ENCODE measurements around the gene LMX1B. TPM values are rescaled to one million over a fixed set of nuclear protein-coding genes. Genes with fewer than 3 reads are reported as not detected.
"Not testable (repeated sequence)": the region's sequence is repeated elsewhere in the genome, so short reads cannot be mapped to it uniquely, and the experiment has no call there.

The LMX1B gene
- total and polyA plus RNA-seq, 8 donors: 0.20 TPM; not detected in 7

- Histone ChIP-seq H3K4me3 (peak overlapping the region in 1 of 4 donors; percentile 12), H3K27me3 (peaks cover 0 to 94% (median 35%) of the 10 kb centered on the region in 3 donors), H3K36me3 (no peaks in the 10 kb centered on the region), H3K4me1 (peaks cover 10 to 25% (median 21%) of the 10 kb centered on the region in 4 donors), H3K27ac (no peak overlapping the region), H3K9me3 (no peaks in the 10 kb centered on the region)
- TF ChIP-seq POLR2A (IDR thresholded peaks at IDR 0.05): no peak
- TF ChIP-seq POLR2AphosphoS5 (IDR thresholded peaks at IDR 0.05): peak in 2 of 3 donors; percentile 62 to 63
- WGBS, 5 donors: 4 to 10% (median 9%) methylated on average over 16 to 18 of the region's 18 CpGs
- intact Hi-C loops (cut with DNase I; ENCODE audit: low total_unique reads): no loop called here
- DNase-seq: peak; percentile 85 to 86
These were observed 38.4 kb downstream of the LMX1B start for GRCh38 chr9:126652140-126652582.

DNA sequence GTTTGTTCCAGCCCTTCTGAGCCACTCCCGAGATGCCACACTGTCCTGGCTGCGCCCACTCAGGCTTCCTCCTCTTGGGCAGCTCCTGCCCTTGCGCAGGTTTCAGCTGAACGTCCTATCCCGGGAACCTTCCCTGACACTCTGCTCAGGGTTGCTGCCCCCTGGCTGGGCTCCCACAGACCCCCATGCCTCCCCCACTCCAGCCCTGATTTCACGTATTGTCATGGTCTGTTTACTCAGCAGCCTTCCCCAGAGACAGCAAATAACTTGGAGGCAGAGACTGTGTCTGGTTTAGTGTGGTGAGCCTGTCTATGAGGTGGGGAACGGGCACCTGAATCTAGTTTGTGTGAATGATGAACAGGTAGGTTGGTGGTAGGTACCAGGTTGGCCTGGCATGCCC, 40.4 kb downstream of the LMX1B start:
- H3K36me3 ChIP-seq: no peaks in the 10 kb centered on the region
- H3K4me1 ChIP-seq: peaks cover 10 to 25% (median 21%) of the 10 kb centered on the region in 4 donors
- H3K9me3 ChIP-seq: no peaks in the 10 kb centered on the region
- intact Hi-C loops (cut with DNase I; ENCODE audit: low total_unique reads): no loop called here
- TF ChIP-seq POLR2AphosphoS5 (IDR thresholded peaks at IDR 0.05) (no peak), EP300 (IDR thresholded peaks at IDR 0.05) (no peak), POLR2A (IDR thresholded peaks at IDR 0.05) (no peak)
- TF ChIP-seq, protein P1, sequence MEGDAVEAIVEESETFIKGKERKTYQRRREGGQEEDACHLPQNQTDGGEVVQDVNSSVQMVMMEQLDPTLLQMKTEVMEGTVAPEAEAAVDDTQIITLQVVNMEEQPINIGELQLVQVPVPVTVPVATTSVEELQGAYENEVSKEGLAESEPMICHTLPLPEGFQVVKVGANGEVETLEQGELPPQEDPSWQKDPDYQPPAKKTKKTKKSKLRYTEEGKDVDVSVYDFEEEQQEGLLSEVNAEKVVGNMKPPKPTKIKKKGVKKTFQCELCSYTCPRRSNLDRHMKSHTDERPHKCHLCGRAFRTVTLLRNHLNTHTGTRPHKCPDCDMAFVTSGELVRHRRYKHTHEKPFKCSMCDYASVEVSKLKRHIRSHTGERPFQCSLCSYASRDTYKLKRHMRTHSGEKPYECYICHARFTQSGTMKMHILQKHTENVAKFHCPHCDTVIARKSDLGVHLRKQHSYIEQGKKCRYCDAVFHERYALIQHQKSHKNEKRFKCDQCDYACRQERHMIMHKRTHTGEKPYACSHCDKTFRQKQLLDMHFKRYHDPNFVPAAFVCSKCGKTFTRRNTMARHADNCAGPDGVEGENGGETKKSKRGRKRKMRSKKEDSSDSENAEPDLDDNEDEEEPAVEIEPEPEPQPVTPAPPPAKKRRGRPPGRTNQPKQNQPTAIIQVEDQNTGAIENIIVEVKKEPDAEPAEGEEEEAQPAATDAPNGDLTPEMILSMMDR (IDR thresholded peaks at IDR 0.05): no peak
- H3K27ac ChIP-seq: no peak overlapping the region
- no peak for DNase-seq
- peaks cover 0 to 86% (median 34%) of the 10 kb centered on the region in 3 donors for H3K27me3 ChIP-seq
- H3K4me3 ChIP-seq: no peak overlapping the region
- WGBS, 5 donors: 83 to 93% (median 88%) methylated on average over 7 of the region's 7 CpGs

DNA sequence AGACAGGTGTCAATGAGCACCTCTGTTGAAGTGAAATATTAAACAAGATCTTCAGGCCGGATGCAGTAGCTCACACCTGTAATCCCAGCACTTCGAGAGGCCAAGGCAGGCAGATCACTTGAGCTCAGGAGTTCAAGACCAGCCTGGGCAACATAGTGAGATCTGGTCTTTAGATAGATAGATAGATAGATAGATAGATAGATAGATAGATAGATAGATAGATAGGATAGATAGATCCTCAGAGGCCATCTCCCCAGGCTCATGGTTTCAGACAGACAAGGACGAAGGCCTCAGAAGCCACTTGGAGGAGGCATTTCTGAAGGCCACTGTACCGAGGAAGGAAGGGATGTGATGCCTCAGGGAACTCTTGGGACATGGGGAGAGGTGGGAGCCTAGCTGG, 42.5 kb downstream of the LMX1B start:
- intact Hi-C loops (cut with DNase I; ENCODE audit: low total_unique reads); H3K4me3 ChIP-seq; H3K36me3 ChIP-seq; DNase-seq; H3K9me3 ChIP-seq; H3K27ac ChIP-seq: not testable (repeated sequence)
- Histone ChIP-seq H3K4me1 (peaks cover 10 to 18% (median 17%) of the 10 kb centered on the region in 4 donors), H3K27me3 (peaks cover 0 to 74% (median 15%) of the 10 kb centered on the region in 3 donors)
- 72 to 97% (median 87%) methylated on average over 4 of the region's 4 CpGs for WGBS, 5 donors

DNA sequence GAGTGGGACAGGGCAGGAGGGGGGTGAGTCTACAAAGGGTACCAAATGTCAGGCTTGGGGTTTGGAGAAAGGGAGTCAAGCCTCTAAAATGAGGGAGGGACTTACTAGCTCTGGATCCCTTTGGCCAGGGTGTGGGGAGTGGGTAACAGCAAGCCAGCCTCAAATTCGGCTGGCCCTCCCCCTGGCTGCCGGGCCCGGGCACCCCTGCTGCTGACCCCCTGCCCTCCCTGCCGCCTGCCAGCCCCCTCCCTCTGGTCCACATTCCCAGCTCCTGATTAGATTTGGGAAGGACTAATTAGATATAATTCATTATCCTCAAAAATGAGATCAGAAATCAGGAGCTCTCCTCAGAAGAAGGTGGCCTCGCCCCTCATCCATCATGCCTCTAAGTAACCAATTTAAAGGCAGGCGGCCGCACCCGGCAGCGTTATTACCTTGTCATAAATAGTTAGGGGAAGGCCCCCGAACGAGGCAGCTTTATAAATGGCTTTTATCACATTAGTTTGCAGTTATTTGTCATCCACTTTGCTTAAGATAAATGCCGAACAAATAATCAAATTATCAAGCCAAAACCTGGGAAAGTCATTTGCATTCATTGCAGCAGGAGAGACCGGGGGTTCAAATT, 44.6 kb downstream of the LMX1B start:
- no peak overlapping the region for H3K27ac ChIP-seq
- intact Hi-C loops (cut with DNase I; ENCODE audit: low total_unique reads): no loop called here
- no peaks in the 10 kb centered on the region for H3K9me3 ChIP-seq
- WGBS, 5 donors: 48 to 63% (median 50%) methylated on average over 12 to 13 of the region's 13 CpGs
- no peak for DNase-seq
- H3K4me1 ChIP-seq: peaks cover 9 to 22% (median 19%) of the 10 kb centered on the region in 4 donors
- peaks cover 0 to 63% (median 0%) of the 10 kb centered on the region in 3 donors for H3K27me3 ChIP-seq
- H3K36me3 ChIP-seq: no peaks in the 10 kb centered on the region
- TF ChIP-seq, protein P1 (IDR thresholded peaks at IDR 0.05): no peak
- TF ChIP-seq POLR2A (IDR thresholded peaks at IDR 0.05) (no peak), POLR2AphosphoS5 (IDR thresholded peaks at IDR 0.05) (no peak), EP300 (IDR thresholded peaks at IDR 0.05) (no peak)
- H3K4me3 ChIP-seq: no peak overlapping the region

DNA sequence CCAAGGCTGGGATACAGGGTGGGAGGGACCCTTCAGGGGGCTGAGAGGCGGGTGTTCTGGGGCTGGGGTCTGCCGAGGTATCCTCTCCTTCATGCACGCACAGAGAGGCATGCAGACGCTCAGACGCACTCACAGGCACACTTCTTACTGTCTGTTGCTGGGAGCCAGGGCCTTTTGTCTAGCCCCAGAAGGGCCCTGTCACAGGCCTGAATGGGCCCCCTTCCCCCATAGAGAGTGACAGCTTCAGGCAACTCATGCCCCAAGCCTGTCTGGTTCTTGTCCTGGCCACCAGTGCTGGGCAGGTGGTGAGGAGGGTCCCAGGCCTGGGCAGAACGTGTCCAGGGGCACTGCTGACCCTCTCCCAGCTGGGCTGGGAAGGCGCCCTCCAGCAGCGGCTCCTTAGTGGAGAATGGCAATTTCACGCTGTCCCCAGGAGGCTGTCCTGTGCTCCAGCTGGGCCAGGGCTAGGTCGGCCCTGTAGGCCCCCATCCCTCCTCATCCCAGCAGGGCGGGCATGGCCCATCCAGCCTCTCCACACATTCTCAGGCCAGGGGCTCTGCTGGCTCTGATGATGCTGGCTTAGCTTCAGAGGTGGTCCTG, 45.3 kb downstream of the LMX1B start:
- no peak overlapping the region for H3K27ac ChIP-seq
- 81 to 94% (median 88%) methylated on average over 8 to 11 of the region's 11 CpGs for WGBS, 5 donors
- no peaks in the 10 kb centered on the region for H3K9me3 ChIP-seq
- TF ChIP-seq EP300 (IDR thresholded peaks at IDR 0.05) (no peak), POLR2A (IDR thresholded peaks at IDR 0.05) (no peak), POLR2AphosphoS5 (IDR thresholded peaks at IDR 0.05) (no peak)
- TF ChIP-seq, protein P1 (IDR thresholded peaks at IDR 0.05): no peak
- intact Hi-C loops (cut with DNase I; ENCODE audit: low total_unique reads): no loop called here
- H3K4me3 ChIP-seq: no peak overlapping the region
- H3K4me1 ChIP-seq: peaks cover 9 to 29% (median 26%) of the 10 kb centered on the region in 4 donors
- no peak for DNase-seq
- H3K36me3 ChIP-seq: no peaks in the 10 kb centered on the region
- H3K27me3 ChIP-seq: peaks cover 0 to 63% (median under 1%) of the 10 kb centered on the region in 3 donors

Measured in stomach (tissue), 9 donors.